Measurements from ENCODE around the gene CAPN8.

DNA sequence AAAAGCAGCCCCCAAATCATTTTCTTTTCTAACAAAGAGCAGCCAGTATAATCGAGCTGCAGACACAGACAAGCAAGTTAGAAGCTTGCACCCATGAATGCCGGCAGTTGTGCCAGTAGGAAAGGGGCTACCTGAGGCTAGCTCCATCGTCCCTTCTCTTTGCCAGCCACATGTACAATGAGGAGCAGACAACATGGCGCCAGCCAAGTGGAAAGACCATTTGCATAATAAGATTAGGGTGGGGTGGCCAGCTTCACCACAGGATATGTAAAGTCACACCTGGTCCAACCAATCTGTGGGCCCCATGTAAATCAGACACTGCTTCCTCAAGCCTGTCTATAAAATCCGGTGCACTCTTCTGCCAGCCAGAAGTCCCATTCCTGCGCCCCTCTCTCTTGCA lies 168.6 kb downstream of the CAPN8 start:
- TF ChIP-seq EZH2 (IDR thresholded peaks at IDR 0.05; ENCODE audit: low read depth), result no peak
- TF ChIP-seq, protein P1, sequence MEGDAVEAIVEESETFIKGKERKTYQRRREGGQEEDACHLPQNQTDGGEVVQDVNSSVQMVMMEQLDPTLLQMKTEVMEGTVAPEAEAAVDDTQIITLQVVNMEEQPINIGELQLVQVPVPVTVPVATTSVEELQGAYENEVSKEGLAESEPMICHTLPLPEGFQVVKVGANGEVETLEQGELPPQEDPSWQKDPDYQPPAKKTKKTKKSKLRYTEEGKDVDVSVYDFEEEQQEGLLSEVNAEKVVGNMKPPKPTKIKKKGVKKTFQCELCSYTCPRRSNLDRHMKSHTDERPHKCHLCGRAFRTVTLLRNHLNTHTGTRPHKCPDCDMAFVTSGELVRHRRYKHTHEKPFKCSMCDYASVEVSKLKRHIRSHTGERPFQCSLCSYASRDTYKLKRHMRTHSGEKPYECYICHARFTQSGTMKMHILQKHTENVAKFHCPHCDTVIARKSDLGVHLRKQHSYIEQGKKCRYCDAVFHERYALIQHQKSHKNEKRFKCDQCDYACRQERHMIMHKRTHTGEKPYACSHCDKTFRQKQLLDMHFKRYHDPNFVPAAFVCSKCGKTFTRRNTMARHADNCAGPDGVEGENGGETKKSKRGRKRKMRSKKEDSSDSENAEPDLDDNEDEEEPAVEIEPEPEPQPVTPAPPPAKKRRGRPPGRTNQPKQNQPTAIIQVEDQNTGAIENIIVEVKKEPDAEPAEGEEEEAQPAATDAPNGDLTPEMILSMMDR (conservative IDR thresholded peaks at IDR 0.05), result no peak

Data from PC-9 (cell line).